ENCODE measurements around the gene WWP2.
"Not testable (repeated sequence)": the region's sequence is repeated elsewhere in the genome, so short reads cannot be mapped to it uniquely, and the experiment has no call there.

The WWP2 gene

GRCh38 chr16:69761983-69762813 lies at the start of gene WWP2:
TSS of gene WWP2 (plus strand) at chr16:69762332. CDS start at chr16:69787011, 24,679 bp downstream.
- in situ Hi-C loops (cut with MboI; ENCODE audit: low sequenced_read_pairs), result no loop called here

GRCh38 chr16:69712914-69713581 lies 49.1 kb upstream of the WWP2 start:
- in situ Hi-C loops (cut with MboI; ENCODE audit: low sequenced_read_pairs), result no loop called here

- in situ Hi-C loops (cut with MboI; ENCODE audit: low sequenced_read_pairs), result no loop called here
Observed at GRCh38 chr16:69717066-69717465, 45.1 kb upstream of the WWP2 start.

- in situ Hi-C loops (cut with MboI; ENCODE audit: low sequenced_read_pairs), result no loop called here
Observed at GRCh38 chr16:69718111-69718764, 43.9 kb upstream of the WWP2 start.

GRCh38 chr16:69720822-69721430 lies 41.2 kb upstream of the WWP2 start:
- in situ Hi-C loops (cut with MboI; ENCODE audit: low sequenced_read_pairs), result no loop called here

- in situ Hi-C loops (cut with MboI; ENCODE audit: low sequenced_read_pairs), result no loop called here
Observed at GRCh38 chr16:69721441-69721957, 40.6 kb upstream of the WWP2 start.

GRCh38 chr16:69724414-69724873 lies 37.7 kb upstream of the WWP2 start:
- in situ Hi-C loops (cut with MboI; ENCODE audit: low sequenced_read_pairs), result no loop called here

- in situ Hi-C loops (cut with MboI; ENCODE audit: low sequenced_read_pairs), result no loop called here
Observed at GRCh38 chr16:69724981-69725479, 37.1 kb upstream of the WWP2 start.

GRCh38 chr16:69725480-69726312 lies 36.4 kb upstream of the WWP2 start:
- in situ Hi-C loops (cut with MboI; ENCODE audit: low sequenced_read_pairs), result no loop called here

- in situ Hi-C loops (cut with MboI; ENCODE audit: low sequenced_read_pairs), result no loop called here
Observed at GRCh38 chr16:69726313-69727060, 35.6 kb upstream of the WWP2 start, which contains the start of gene NQO1. TSS of gene NQO1 (minus strand) at chr16:69726560. CDS start at chr16:69726439, 121 bp downstream.

GRCh38 chr16:69727916-69728270 lies 34.2 kb upstream of the WWP2 start:
- in situ Hi-C loops (cut with MboI; ENCODE audit: low sequenced_read_pairs), result no loop called here

GRCh38 chr16:69729030-69729429 lies 33.1 kb upstream of the WWP2 start:
- in situ Hi-C loops (cut with MboI; ENCODE audit: low sequenced_read_pairs), result not testable (repeated sequence)

GRCh38 chr16:69731280-69731679 lies 30.9 kb upstream of the WWP2 start:
- in situ Hi-C loops (cut with MboI; ENCODE audit: low sequenced_read_pairs), result not testable (repeated sequence)

- in situ Hi-C loops (cut with MboI; ENCODE audit: low sequenced_read_pairs), result no loop called here
Observed at GRCh38 chr16:69732101-69732500, 30.0 kb upstream of the WWP2 start.

- in situ Hi-C loops (cut with MboI; ENCODE audit: low sequenced_read_pairs), result no loop called here
Observed at GRCh38 chr16:69741519-69741918, 20.6 kb upstream of the WWP2 start.

GRCh38 chr16:69741951-69742904 lies 19.9 kb upstream of the WWP2 start:
- in situ Hi-C loops (cut with MboI; ENCODE audit: low sequenced_read_pairs), result no loop called here

GRCh38 chr16:69744363-69745231 lies 17.5 kb upstream of the WWP2 start:
- in situ Hi-C loops (cut with MboI; ENCODE audit: low sequenced_read_pairs), result no loop called here

Data from HL-60/S4 treated with retinoic acid at 250 ng/mL for 4 days and 3 days (cell line).